Fibroblast of lung (primary cell): ENCODE measurements around the gene EPHA1.

ENCODE experiments used
- CTCF ChIP-seq, 2 donors: IDR thresholded peaks in 1 of 2; conservative IDR thresholded peaks in 1 of 2; 1 replicate in 1 of 2; 2 replicates in 1 of 2; pipeline ENCODE4 v1.5.1; 2011 to 2012; ENCODE audit warnings: low read length in 2 of 2, control low read depth in 1 of 2, inconsistent platforms in 1 of 2, low read depth in 1 of 2, mild to moderate bottlenecking in 1 of 2
- EZH2 ChIP-seq: IDR thresholded peaks from 2 replicates; pipeline ENCODE4 v1.5.1; 2012; ENCODE audit warnings: low read length, control low read depth, mild to moderate bottlenecking; ENCODE audit errors: missing control alignments

GRCh38 chr7:143390104-143390772 lies 18.4 kb downstream of the EPHA1 start:
- TF ChIP-seq CTCF (conservative IDR thresholded peaks at IDR 0.05 in 1 of 2, IDR thresholded peaks at IDR 0.05 in 1 of 2; ENCODE audit: low read depth in 1 of 2, low read length in 2 of 2) (no peak), EZH2 (no peak)
